ENCODE results near the gene CNTNAP4.

DNA sequence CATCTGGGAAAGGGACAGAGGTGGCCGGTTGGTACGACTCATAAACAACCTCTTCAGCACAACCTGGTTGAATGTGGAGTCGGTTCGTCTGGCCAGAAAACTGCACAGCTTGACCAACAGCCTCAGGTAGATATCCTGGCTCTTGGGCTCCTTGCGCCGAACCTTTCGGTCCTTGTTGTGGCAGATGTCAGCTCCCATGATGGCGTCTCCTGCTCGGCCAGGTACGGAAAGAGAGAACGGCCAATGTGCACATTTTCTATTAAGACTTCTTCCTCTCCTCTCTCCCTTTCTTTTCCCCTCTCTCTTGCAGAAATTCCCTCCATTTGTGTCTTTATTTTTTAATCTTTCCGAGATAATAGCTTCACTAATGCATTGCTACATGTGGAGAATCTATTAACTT is 41.8 kb upstream of the CNTNAP4 start:
- TF ChIP-seq, protein P1, sequence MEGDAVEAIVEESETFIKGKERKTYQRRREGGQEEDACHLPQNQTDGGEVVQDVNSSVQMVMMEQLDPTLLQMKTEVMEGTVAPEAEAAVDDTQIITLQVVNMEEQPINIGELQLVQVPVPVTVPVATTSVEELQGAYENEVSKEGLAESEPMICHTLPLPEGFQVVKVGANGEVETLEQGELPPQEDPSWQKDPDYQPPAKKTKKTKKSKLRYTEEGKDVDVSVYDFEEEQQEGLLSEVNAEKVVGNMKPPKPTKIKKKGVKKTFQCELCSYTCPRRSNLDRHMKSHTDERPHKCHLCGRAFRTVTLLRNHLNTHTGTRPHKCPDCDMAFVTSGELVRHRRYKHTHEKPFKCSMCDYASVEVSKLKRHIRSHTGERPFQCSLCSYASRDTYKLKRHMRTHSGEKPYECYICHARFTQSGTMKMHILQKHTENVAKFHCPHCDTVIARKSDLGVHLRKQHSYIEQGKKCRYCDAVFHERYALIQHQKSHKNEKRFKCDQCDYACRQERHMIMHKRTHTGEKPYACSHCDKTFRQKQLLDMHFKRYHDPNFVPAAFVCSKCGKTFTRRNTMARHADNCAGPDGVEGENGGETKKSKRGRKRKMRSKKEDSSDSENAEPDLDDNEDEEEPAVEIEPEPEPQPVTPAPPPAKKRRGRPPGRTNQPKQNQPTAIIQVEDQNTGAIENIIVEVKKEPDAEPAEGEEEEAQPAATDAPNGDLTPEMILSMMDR (IDR thresholded peaks at IDR 0.05) = no peak
- no peak for TF ChIP-seq POLR2A (IDR thresholded peaks at IDR 0.05)
